Measurements from ENCODE around the gene PHACTR3.

- no peak for TF ChIP-seq EZH2 (IDR thresholded peaks at IDR 0.05; ENCODE audit: low read length)
- TF ChIP-seq CTCF (optimal IDR thresholded peaks at IDR 0.05 in 1 of 3, IDR thresholded peaks at IDR 0.05 in 1 of 3, conservative IDR thresholded peaks at IDR 0.05 in 1 of 3; ENCODE audit: extremely low read depth in 1 of 3, insufficient read depth in 2 of 3, low read length in 3 of 3), result no peak
These were observed 56.1 kb downstream of the PHACTR3 start for GRCh38 chr20:59660471-59660870.
